Right ventricle myocardium inferior (tissue), 1 donor: ENCODE results near the gene LAGE3. TPM values are rescaled to one million over a fixed set of nuclear protein-coding genes. Genes with fewer than 3 reads are reported as not detected.
A peak's percentile ranks its signal among the peaks of the same experiment; 100 is the strongest.

Source experiments
- ATAC-seq: fragments of 200-7000 bp; cut with Tn5 transposase; one replicate; pipeline ENCODE4 v1.9.1; 2020; ENCODE audit warnings: mild to moderate bottlenecking, moderate library complexity
- DNase-seq: peaks from one replicate; pipeline ENCODE4 v3.0.0; 2021; ENCODE audit errors: missing footprints
- intact Hi-C: fragments of 100-400 bp; cut with DNase I; formaldehyde crosslinking; loops from one replicate; pipeline ENCODE4 v1.11.0; 2022
- total RNA-seq: library from RNA; stranded (reverse); fragmentation: NEBNext Ultra II Directional; extraction: Animal tissue kit (Norgen Biotek cat#: 25700); gene quantifications from one replicate; pipeline ENCODE4 v1.2.1, GENCODE V29; 2021
- donor health status: DM: no; HTN: yes; CAD: no; lungs with severe emphysema.

Gene LAGE3
- total RNA-seq, 1 donor from 2014 or later, result 18.5 TPM

- ATAC-seq (peak; percentile 86), DNase-seq (peak; percentile 88)
- intact Hi-C loops, result loop anchor here (5.0 kb wide), 1 partner anchor 33 kb away; the partner anchor contains the start of gene LAGE3
Measured at GRCh38 chrX:154443992-154444754, 34.9 kb downstream of the LAGE3 start, which contains the start of gene FAM50A. Gene FAM50A (plus strand): TSS chrX:154444141. CDS start chrX:154444236, 95 bp downstream.

DNA sequence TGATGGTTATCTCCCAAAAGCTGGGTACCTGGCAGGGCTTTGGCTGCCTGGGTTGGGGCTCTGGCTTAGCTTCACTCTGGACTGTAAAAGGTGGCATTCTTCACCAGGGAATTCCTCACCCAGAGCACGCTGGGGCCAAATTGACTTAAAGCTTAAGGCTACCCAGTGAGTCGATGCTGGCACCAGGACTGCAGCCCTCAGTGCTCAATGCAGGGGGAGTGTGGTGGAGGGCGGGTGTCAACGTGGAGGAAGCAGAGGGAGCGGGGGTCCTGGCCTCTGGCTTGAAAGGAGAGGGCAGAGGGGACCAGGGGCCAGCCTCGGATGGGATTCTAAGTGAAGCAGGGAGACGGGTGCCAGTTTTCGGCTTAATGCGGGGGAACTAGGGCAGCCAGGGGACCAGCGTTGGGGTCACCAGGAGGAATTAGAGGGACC lies 35.6 kb downstream of the LAGE3 start:
- intact Hi-C loops, result loop anchor here (5.0 kb wide), 1 partner anchor 34 kb away; the partner anchor contains the start of gene LAGE3
- ATAC-seq (peak; percentile 7), DNase-seq (no peak)

- intact Hi-C loops, result loop anchor here (5.0 kb wide), 1 partner anchor 35 kb away; the partner anchor contains the start of gene LAGE3
- ATAC-seq, result no peak
Measured at GRCh38 chrX:154441984-154442707, 36.9 kb downstream of the LAGE3 start.

DNA sequence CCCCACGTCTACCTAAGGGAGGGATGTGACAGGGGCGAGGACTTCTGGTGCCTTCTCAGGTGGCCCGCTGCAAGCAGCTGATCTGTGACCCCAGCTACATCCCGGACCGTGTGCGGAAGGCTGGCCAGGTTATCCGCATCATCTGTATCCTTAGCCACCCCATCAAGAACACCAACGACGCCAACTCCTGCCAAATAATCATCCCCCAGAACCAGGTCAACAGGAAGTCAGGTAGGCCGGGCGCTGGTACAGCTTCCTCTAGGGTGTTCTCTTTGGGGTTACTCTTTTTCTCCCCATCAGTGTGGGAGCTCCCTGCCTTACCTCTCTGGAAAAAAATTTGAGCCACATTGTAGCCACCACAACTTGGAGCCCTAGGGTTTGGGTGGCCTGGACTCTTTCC lies 37.5 kb downstream of the LAGE3 start:
- DNase-seq (no peak), ATAC-seq (no peak)
- intact Hi-C loops, result loop anchor here (5.0 kb wide), 1 partner anchor 36 kb away; the partner anchor contains the start of gene LAGE3

More at GRCh38 chrX:154441984-154442707, 36.9 kb downstream of the LAGE3 start:
- DNase-seq, result no peak

GRCh38 chrX:154440623-154441357 lies 38.3 kb downstream of the LAGE3 start:
- intact Hi-C loops, result loop anchor here (5.0 kb wide), 1 partner anchor 37 kb away; the partner anchor contains the start of gene LAGE3
- ATAC-seq, result no peak
- no peak for DNase-seq

DNA sequence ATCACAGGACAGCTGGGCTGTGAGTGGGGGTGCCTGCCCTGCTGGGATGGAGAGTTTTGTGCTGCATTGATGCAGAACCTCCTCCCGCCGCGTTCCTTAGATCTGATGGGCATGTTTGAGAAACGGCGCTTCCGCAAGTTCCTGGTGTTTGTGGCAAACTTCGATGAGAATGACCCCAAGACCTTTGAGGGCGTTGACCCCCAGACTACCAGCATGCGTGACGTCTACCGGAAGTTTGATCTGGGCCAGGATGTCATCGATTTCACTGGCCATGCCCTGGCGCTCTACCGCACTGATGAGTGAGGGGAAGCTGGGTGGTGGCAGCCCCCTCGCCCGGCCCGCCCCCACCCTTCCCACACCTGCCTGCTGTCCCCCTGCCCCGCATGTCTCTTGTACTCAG lies 39.2 kb downstream of the LAGE3 start:
- ATAC-seq (no peak), DNase-seq (no peak)
- intact Hi-C loops, result loop anchor here (5.0 kb wide), 1 partner anchor 37 kb away; the partner anchor contains the start of gene LAGE3

DNA sequence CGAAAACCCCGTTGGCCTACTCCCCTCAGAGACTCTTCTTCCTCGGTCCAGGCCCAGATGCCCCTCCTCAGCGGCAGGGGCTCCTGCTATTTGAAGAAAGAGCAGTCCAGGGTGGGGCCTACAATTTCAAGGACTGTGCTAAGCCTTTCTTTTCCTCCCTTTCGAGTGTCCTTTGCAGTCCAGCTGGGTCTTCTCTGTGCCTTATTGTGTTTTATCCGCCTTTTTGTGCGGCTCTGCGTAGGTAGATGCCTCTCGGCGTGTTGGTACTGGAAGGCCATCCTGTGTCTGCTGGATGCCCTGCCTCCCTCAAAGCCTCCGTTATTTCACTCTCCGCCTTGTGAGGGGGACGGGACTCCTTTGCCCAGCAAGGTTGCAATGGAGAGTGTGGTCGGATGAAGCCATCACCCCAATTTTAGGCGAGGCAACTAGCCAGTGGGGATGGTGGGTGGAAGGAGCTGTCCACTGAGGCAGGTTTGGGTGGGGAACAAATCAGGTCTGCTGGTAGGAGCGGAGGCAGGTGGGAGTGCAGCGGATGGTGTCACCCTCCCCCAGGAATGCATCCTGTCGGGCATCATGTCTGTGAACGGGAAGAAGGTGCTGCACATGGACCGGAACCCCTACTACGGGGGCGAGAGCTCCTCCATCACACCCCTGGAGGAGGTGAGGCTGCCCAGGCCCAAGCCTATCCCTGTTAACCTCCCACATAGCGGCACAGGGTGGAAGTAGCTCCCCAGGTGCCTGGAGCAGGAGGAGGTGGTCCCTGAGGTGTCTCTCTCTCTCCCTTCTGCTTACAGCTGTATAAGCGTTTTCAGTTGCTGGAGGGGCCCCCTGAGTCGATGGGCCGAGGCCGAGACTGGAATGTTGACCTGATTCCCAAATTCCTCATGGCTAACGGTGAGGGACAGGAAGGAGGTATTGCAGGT lies 40.8 kb downstream of the LAGE3 start:
- intact Hi-C loops, result no loop called here
- DNase-seq (no peak), ATAC-seq (no peak)

GRCh38 chrX:154436983-154437752 lies 41.9 kb downstream of the LAGE3 start, which contains the start of gene GDI1:
Gene GDI1 (plus strand): TSS chrX:154437154. CDS start chrX:154437255, 101 bp downstream.
- DNase-seq, result peak; percentile 87
- peak; percentile 61 for ATAC-seq
- intact Hi-C loops, result no loop called here

GRCh38 chrX:154436374-154436982 lies 42.6 kb downstream of the LAGE3 start:
- intact Hi-C loops, result no loop called here
- DNase-seq (no peak), ATAC-seq (peak; percentile 42)

GRCh38 chrX:154435171-154435733 lies 43.8 kb downstream of the LAGE3 start:
- intact Hi-C loops, result no loop called here
- ATAC-seq (no peak), DNase-seq (no peak)

GRCh38 chrX:154434394-154435168 lies 44.5 kb downstream of the LAGE3 start:
- DNase-seq, result no peak
- intact Hi-C loops, result no loop called here

DNA sequence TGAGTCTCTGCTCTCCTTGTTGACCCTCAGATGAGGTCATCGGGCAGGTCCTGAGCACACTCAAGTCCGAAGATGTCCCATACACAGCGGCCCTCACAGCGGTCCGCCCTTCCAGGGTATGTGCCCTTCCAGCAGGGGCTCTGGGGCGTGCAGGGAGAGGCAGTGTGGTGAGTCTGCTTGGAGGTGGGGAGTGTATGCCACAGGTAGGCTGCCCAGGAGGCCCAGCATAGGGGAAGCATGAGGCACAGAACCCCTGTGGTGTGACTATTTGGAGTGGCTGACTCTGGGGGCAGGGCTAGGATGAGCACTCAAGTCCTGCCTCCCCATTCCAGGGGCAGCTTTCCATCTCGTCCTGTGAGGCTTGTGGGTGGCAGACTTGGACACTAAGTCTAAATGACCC lies 45.5 kb downstream of the LAGE3 start:
- DNase-seq, result no peak
- intact Hi-C loops, result no loop called here

More at GRCh38 chrX:154434394-154435168, 44.5 kb downstream of the LAGE3 start:
- no peak for ATAC-seq

GRCh38 chrX:154432210-154432609 lies 46.9 kb downstream of the LAGE3 start:
- DNase-seq (no peak), ATAC-seq (no peak)
- intact Hi-C loops, result no loop called here

More for the DNA sequence above, 45.5 kb downstream of the LAGE3 start:
- ATAC-seq, result no peak

DNA sequence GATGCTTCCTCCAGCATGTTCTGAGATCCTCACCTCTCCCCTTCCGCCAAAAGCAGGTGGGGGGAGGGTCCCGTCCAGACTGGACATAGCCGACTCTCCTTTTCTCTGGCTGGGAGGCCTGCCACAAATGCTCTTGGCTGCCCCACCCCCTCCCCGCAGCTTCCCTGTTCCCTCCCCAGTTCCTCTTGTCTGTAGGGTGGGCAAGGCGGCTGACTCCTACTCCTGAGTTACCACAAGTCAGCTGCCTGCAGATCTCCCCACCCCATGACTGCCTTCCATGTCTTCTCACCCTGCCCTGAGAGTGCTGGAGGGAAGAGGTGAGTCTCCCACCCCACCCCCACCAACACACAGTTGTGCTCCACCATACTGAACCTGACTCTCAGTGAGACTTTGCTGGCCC lies 47.7 kb downstream of the LAGE3 start:
- ATAC-seq, result no peak
- intact Hi-C loops, result loop anchor here (2.0 kb wide), 1 partner anchor 19 kb away; no protein-coding TSS in a partner anchor
- DNase-seq, result no peak

DNA sequence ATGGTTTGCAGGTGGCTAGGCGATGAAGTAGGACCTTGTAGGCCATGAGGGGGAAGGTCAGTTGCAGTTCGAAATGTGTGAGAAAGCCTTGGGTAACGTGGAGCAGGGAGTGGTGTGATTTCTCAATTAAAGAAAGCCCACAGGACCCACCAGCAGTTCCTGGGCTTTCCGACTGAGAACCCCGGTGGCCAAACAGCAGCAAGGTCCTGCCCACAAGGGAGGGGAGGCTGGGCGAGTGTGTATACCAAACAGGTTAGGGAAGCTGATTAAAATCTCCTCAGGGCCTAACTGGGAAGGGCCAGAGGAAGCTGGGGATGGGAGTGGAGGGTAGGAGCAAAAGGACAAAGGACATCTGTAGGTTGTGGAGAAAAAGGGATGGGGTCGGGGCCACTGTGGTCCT lies 48.2 kb downstream of the LAGE3 start:
- no peak for ATAC-seq
- intact Hi-C loops, result loop anchor here (2.0 kb wide), 1 partner anchor 18 kb away; no protein-coding TSS in a partner anchor

More for the DNA sequence above, 48.2 kb downstream of the LAGE3 start:
- DNase-seq, result no peak
